HepG2 (cell line): ENCODE results near the gene TMEM220. TPM values are rescaled to one million over a fixed set of nuclear protein-coding genes. Genes with fewer than 3 reads are reported as not detected.

Experiments used
- FOXM1 ChIP-seq: sonication (generic); formaldehyde crosslinking; IDR thresholded peaks from 2 replicates; pipeline ENCODE4 v1.5.0; 2020; ENCODE audit warnings: missing genetic modification reagents
- HMG20A ChIP-seq: IDR thresholded peaks from 2 replicates; pipeline ENCODE4 v1.6.1; 2016; ENCODE audit warnings: borderline replicate concordance
- JUND ChIP-seq: sonication (generic); formaldehyde crosslinking; IDR thresholded peaks from 2 replicates; pipeline ENCODE4 v1.8.0; 2022; ENCODE audit warnings: mild to moderate bottlenecking, missing genetic modification reagents
- NFIB ChIP-seq: sonication (generic); formaldehyde crosslinking; IDR thresholded peaks from 2 replicates; pipeline ENCODE4 v1.9.0; 2021; ENCODE audit warnings: missing genetic modification reagents, mild to moderate bottlenecking, borderline replicate concordance
- NR2F1 ChIP-seq, 2 experiments: fragments of 450-650 bp in 1 of 2; formaldehyde crosslinking in 1 of 2; IDR thresholded peaks; 2 replicates each; pipeline versions ENCODE4 v1.5.0 to v1.6.1; 2016 to 2020; ENCODE audit warnings: mild to moderate bottlenecking in 1 of 2, missing compliant biosample characterization in 1 of 2, missing genetic modification reagents in 1 of 2, moderate library complexity in 1 of 2
- SKI ChIP-seq: fragments of 450-650 bp; IDR thresholded peaks from one replicate; pipeline ENCODE4 v1.6.1; 2018; ENCODE audit warnings: mild to moderate bottlenecking; ENCODE audit not compliant: partially characterized antibody
- ZMYM2 ChIP-seq: sonication (generic); formaldehyde crosslinking; IDR thresholded peaks from 2 replicates; pipeline ENCODE4 v1.8.0; 2022; ENCODE audit warnings: mild to moderate bottlenecking, missing genetic modification reagents
- ZNF160 ChIP-seq: sonication (generic); formaldehyde crosslinking; IDR thresholded peaks from 2 replicates; pipeline ENCODE4 v1.8.0; 2022; ENCODE audit warnings: mild to moderate bottlenecking, inconsistent platforms, missing genetic modification reagents
- ZNF33B ChIP-seq: sonication (generic); formaldehyde crosslinking; IDR thresholded peaks from 2 replicates; pipeline ENCODE4 v1.5.1; 2020; ENCODE audit warnings: mild to moderate bottlenecking, missing genetic modification reagents
- ZNF441 ChIP-seq: sonication (generic); formaldehyde crosslinking; IDR thresholded peaks from 2 replicates; pipeline ENCODE4 v1.7.0; 2021; ENCODE audit warnings: missing genetic modification reagents, borderline replicate concordance
- ZNF543 ChIP-seq: sonication (generic); formaldehyde crosslinking; IDR thresholded peaks from 2 replicates; pipeline ENCODE4 v1.4.0; 2020; ENCODE audit warnings: mild to moderate bottlenecking, missing genetic modification reagents
- polyA plus RNA-seq, 8 experiments: library from polyadenylated mRNA; depleted of rRNA in 3 of 8; stranded (reverse) in 7 of 8; unstranded in 1 of 8; fragments of >200 nt; fragmentation: Illumina TruSeq in 4 of 8; extraction: Trizol in 4 of 8; gene quantifications; 2 replicates each; pipeline versions ENCODE4 v1.2.1 to v1.2.3, GENCODE V29; 2011 to 2016; ENCODE audit warnings: low read depth in 4 of 8, missing spikeins in 1 of 8, mixed read lengths in 1 of 8; ENCODE audit not compliant: insufficient read depth in 1 of 8
- total RNA-seq, 5 experiments: library from RNA; depleted of rRNA; stranded (reverse); fragments of >200 nt; fragmentation: Illumina TruSeq; extraction: Trizol; gene quantifications; 2 replicates each; pipeline ENCODE4 v1.2.3, GENCODE V29; 2016; ENCODE audit warnings: low read depth in 1 of 5
- TF ChIP-seq, protein P1 (sequence below): sonication (generic); formaldehyde crosslinking; IDR thresholded peaks from 2 replicates; pipeline ENCODE4 v1.4.0; 2020; ENCODE audit warnings: mild to moderate bottlenecking, missing genetic modification reagents
- TF ChIP-seq, protein P2 (sequence below): sonication (generic); formaldehyde crosslinking; IDR thresholded peaks from 2 replicates; pipeline ENCODE4 v1.8.1; 2023; ENCODE audit warnings: mild to moderate bottlenecking, missing genetic modification reagents
- TF ChIP-seq, protein P3 (sequence below): sonication (generic); formaldehyde crosslinking; IDR thresholded peaks from 2 replicates; pipeline ENCODE4 v1.5.0; 2020; ENCODE audit warnings: mild to moderate bottlenecking, missing genetic modification reagents
- TF ChIP-seq, protein P4 (sequence below): sonication (generic); formaldehyde crosslinking; IDR thresholded peaks from 2 replicates; pipeline ENCODE4 v1.4.0; 2020; ENCODE audit warnings: low read depth, mild to moderate bottlenecking, missing genetic modification reagents
- TF ChIP-seq, protein P5 (sequence below): IDR thresholded peaks from 2 replicates; pipeline ENCODE4 v1.6.1; 2016; ENCODE audit warnings: control low read depth
- TF ChIP-seq, protein P6 (sequence below): sonication (generic); formaldehyde crosslinking; IDR thresholded peaks from 2 replicates; pipeline ENCODE4 v1.5.0; 2020; ENCODE audit warnings: missing genetic modification reagents, mild to moderate bottlenecking, borderline replicate concordance
- TF ChIP-seq, protein P7 (sequence below): sonication (generic); formaldehyde crosslinking; IDR thresholded peaks from 2 replicates; pipeline ENCODE4 v1.4.0; 2020; ENCODE audit warnings: mild to moderate bottlenecking, missing genetic modification reagents

TMEM220 gene
- total and polyA plus RNA-seq, 2 of the 13 experiments (the other 11 are each of a cell fraction or from before 2014, with no cell fraction given), result 1.3 to 2.2 TPM

DNA sequence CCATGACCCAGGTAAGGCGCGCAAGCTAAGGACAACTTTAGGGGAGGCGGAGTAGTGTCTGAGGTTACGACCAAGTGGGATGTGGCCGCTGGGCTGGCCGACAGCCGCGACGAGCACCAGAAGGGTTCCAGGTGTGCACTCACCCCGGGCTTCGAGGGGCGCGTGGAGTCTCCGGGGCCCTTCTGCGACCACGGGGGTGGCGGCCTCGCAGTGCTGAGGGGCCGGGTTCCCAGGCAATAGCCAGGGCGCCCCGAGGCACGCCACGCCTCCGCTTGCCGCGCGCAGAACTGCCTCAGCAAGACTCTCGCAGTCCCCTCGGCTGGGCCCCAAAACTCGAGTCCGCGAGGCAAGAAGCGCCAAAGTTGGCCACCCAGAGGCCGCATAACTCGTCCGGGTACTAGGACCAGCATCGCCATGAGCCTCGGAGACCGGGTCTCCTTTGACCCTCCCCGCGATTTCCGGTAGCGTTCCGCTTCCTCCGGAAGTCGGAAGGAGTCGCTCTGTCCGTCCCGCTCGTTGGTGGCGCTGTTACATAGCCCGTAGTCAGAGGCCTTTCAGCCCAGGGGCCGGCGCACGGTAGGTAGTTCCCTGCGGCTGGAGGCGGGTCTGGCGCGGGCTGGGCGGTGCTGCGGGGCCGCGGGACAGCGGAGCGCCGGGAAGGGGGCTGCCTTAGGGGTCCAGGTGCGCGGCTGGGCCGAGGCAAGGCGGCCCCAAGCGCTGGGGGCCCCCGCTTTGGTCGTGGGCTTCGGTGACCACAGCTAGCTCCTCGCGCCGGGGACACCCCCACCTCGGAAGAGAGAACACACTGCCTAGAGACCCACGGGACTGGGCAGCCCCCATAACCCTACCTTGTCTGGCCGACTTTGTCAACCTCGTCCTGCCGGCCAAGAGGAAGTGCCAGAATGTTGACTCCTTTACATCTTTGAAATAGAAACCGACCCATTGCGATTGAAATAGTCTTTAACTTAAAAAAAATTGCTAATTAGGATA, 32.4 kb downstream of the TMEM220 start, which contains the start of the genes ADPRM and SCO1 (continued):
- TF ChIP-seq, protein P1, sequence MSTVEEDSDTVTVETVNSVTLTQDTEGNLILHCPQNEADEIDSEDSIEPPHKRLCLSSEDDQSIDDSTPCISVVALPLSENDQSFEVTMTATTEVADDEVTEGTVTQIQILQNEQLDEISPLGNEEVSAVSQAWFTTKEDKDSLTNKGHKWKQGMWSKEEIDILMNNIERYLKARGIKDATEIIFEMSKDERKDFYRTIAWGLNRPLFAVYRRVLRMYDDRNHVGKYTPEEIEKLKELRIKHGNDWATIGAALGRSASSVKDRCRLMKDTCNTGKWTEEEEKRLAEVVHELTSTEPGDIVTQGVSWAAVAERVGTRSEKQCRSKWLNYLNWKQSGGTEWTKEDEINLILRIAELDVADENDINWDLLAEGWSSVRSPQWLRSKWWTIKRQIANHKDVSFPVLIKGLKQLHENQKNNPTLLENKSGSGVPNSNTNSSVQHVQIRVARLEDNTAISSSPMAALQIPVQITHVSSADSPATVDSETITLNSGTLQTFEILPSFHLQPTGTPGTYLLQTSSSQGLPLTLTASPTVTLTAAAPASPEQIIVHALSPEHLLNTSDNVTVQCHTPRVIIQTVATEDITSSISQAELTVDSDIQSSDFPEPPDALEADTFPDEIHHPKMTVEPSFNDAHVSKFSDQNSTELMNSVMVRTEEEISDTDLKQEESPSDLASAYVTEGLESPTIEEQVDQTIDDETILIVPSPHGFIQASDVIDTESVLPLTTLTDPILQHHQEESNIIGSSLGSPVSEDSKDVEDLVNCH, result no peak
- TF ChIP-seq ZNF33B, result no peak
- TF ChIP-seq ZMYM2 (CRISPR knock-in tag), result no peak
- peak; percentile 80; the same call in 1 of the 2 replicates for TF ChIP-seq ZNF543
- peak; percentile 58; the same call in 1 of the 2 replicates for TF ChIP-seq JUND (CRISPR knock-in tag)
- TF ChIP-seq, protein P2, sequence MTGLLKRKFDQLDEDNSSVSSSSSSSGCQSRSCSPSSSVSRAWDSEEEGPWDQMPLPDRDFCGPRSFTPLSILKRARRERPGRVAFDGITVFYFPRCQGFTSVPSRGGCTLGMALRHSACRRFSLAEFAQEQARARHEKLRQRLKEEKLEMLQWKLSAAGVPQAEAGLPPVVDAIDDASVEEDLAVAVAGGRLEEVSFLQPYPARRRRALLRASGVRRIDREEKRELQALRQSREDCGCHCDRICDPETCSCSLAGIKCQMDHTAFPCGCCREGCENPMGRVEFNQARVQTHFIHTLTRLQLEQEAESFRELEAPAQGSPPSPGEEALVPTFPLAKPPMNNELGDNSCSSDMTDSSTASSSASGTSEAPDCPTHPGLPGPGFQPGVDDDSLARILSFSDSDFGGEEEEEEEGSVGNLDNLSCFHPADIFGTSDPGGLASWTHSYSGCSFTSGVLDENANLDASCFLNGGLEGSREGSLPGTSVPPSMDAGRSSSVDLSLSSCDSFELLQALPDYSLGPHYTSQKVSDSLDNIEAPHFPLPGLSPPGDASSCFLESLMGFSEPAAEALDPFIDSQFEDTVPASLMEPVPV (CRISPR knock-in tag), result no peak
- no peak for TF ChIP-seq SKI
- TF ChIP-seq, protein P3, sequence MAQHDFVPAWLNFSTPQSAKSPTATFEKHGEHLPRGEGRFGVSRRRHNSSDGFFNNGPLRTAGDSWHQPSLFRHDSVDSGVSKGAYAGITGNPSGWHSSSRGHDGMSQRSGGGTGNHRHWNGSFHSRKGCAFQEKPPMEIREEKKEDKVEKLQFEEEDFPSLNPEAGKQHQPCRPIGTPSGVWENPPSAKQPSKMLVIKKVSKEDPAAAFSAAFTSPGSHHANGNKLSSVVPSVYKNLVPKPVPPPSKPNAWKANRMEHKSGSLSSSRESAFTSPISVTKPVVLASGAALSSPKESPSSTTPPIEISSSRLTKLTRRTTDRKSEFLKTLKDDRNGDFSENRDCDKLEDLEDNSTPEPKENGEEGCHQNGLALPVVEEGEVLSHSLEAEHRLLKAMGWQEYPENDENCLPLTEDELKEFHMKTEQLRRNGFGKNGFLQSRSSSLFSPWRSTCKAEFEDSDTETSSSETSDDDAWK, result no peak
- no peak for TF ChIP-seq HMG20A (CRISPR knock-in tag)
- TF ChIP-seq, protein P4, sequence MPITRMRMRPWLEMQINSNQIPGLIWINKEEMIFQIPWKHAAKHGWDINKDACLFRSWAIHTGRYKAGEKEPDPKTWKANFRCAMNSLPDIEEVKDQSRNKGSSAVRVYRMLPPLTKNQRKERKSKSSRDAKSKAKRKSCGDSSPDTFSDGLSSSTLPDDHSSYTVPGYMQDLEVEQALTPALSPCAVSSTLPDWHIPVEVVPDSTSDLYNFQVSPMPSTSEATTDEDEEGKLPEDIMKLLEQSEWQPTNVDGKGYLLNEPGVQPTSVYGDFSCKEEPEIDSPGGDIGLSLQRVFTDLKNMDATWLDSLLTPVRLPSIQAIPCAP (CRISPR knock-in tag), result no peak
- TF ChIP-seq, protein P5, sequence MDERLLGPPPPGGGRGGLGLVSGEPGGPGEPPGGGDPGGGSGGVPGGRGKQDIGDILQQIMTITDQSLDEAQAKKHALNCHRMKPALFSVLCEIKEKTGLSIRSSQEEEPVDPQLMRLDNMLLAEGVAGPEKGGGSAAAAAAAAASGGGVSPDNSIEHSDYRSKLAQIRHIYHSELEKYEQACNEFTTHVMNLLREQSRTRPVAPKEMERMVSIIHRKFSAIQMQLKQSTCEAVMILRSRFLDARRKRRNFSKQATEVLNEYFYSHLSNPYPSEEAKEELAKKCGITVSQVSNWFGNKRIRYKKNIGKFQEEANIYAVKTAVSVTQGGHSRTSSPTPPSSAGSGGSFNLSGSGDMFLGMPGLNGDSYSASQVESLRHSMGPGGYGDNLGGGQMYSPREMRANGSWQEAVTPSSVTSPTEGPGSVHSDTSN (CRISPR knock-in tag), result no peak
- TF ChIP-seq NFIB, result no peak
- TF ChIP-seq ZNF160 (CRISPR knock-in tag), result peak; percentile 85
- TF ChIP-seq, protein P6, sequence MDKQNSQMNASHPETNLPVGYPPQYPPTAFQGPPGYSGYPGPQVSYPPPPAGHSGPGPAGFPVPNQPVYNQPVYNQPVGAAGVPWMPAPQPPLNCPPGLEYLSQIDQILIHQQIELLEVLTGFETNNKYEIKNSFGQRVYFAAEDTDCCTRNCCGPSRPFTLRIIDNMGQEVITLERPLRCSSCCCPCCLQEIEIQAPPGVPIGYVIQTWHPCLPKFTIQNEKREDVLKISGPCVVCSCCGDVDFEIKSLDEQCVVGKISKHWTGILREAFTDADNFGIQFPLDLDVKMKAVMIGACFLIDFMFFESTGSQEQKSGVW, result no peak
- TF ChIP-seq FOXM1, result peak; percentile 80; the same call in 1 of the 2 replicates
- TF ChIP-seq ZNF441 (CRISPR knock-in tag), result peak; percentile 91; the same call in 1 of the 2 replicates
- no peak for TF ChIP-seq NR2F1 (CRISPR knock-in tag; IDR thresholded peaks at IDR 0.05)
- TF ChIP-seq, protein P7, sequence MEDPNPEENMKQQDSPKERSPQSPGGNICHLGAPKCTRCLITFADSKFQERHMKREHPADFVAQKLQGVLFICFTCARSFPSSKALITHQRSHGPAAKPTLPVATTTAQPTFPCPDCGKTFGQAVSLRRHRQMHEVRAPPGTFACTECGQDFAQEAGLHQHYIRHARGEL (CRISPR knock-in tag), result no peak
